HEK293 (cell line): ENCODE results near the gene MRS2.

Source experiments
- CTCF ChIA-PET: fragments of 350-600 bp; formaldehyde crosslinking; extraction: SDS; loops from one replicate; lab custom pipeline; 2021; ENCODE audit warnings: antibody characterized with exemption; lab: Yijun Ruan, JAX
- POLR2A ChIA-PET: fragments of 300-600 bp; formaldehyde crosslinking; extraction: SDS; loops from one replicate; lab custom pipeline; 2020; ENCODE audit warnings: antibody characterized with exemption, inconsistent platforms; lab: Yijun Ruan, JAX
- H3K27ac ChIP-seq: fragments of 200-500 bp; sonication (Bioruptor generic); 2 replicates; pipeline ENCODE4 v1.5.1; 2014; ENCODE audit warnings: low read depth, low read length, control low read depth, inconsistent platforms; ENCODE audit errors: extremely low read depth
- H3K36me3 ChIP-seq, 2 experiments: fragments of 200-500 bp in 1 of 2; sonication (Bioruptor generic) in 1 of 2; 1 replicate in 1 of 2; 2 replicates in 1 of 2; pipeline ENCODE4 v1.5.1; 2014 to 2017; ENCODE audit warnings: inconsistent platforms in 2 of 2, low read length in 2 of 2; ENCODE audit not compliant: control insufficient read depth in 2 of 2, insufficient read depth in 1 of 2
- H3K4me1 ChIP-seq: fragments of 200-500 bp; sonication (Bioruptor generic); 2 replicates; pipeline ENCODE4 v1.5.1; 2014; ENCODE audit warnings: mild to moderate bottlenecking, low read length, inconsistent platforms; ENCODE audit not compliant: control insufficient read depth, insufficient read depth
- H3K4me3 ChIP-seq: 2 replicates; pipeline ENCODE4 v1.5.1; 2011; ENCODE audit warnings: low read depth, mild to moderate bottlenecking, control low read depth, low read length, moderate library complexity
- H3K9me3 ChIP-seq: fragments of 200-500 bp; sonication (Bioruptor generic); 2 replicates; pipeline ENCODE4 v1.5.1; 2014; ENCODE audit warnings: low read depth, low read length, inconsistent platforms; ENCODE audit not compliant: control insufficient read depth, insufficient read depth
- AEBP2 ChIP-seq: fragments of 450-650 bp; formaldehyde crosslinking; IDR thresholded peaks from 2 replicates; pipeline ENCODE4 v1.5.1; 2016; ENCODE audit warnings: missing biosample characterization, missing genetic modification characterization, borderline replicate concordance
- EGR2 ChIP-seq: fragments of 450-650 bp; formaldehyde crosslinking; IDR thresholded peaks from 2 replicates; pipeline ENCODE4 v1.5.1; 2016; ENCODE audit warnings: low read depth, missing biosample characterization, missing genetic modification characterization
- PATZ1 ChIP-seq: fragments of 450-650 bp; formaldehyde crosslinking; IDR thresholded peaks from 2 replicates; pipeline ENCODE4 v1.5.1; 2016; ENCODE audit warnings: missing biosample characterization, missing genetic modification characterization
- SCRT1 ChIP-seq: fragments of 450-650 bp; formaldehyde crosslinking; IDR thresholded peaks from 2 replicates; pipeline ENCODE4 v1.5.1; 2016; ENCODE audit warnings: missing biosample characterization, missing genetic modification characterization, borderline replicate concordance
- ZBTB21 ChIP-seq: fragments of 450-650 bp; formaldehyde crosslinking; IDR thresholded peaks from 2 replicates; pipeline ENCODE4 v1.5.1; 2017; ENCODE audit warnings: missing biosample characterization, missing genetic modification characterization
- ZEB2 ChIP-seq: fragments of 450-650 bp; formaldehyde crosslinking; IDR thresholded peaks from 2 replicates; pipeline ENCODE4 v1.5.1; 2016; ENCODE audit warnings: missing biosample characterization, missing genetic modification characterization
- ZFP69B ChIP-seq: fragments of 450-650 bp; formaldehyde crosslinking; IDR thresholded peaks from 2 replicates; pipeline ENCODE4 v1.5.1; 2016; ENCODE audit warnings: missing biosample characterization, missing genetic modification characterization
- ZNF10 ChIP-seq: fragments of 450-650 bp; formaldehyde crosslinking; IDR thresholded peaks from 2 replicates; pipeline ENCODE4 v1.5.1; 2017; ENCODE audit warnings: missing biosample characterization, missing genetic modification characterization
- ZNF138 ChIP-seq: fragments of 450-650 bp; formaldehyde crosslinking; IDR thresholded peaks from 2 replicates; pipeline ENCODE4 v1.5.1; 2016; ENCODE audit warnings: missing biosample characterization, missing genetic modification characterization, borderline replicate concordance
- ZNF155 ChIP-seq: fragments of 450-650 bp; formaldehyde crosslinking; IDR thresholded peaks from 2 replicates; pipeline ENCODE4 v1.5.1; 2016; ENCODE audit warnings: missing biosample characterization, missing genetic modification characterization
- ZNF274 ChIP-seq, 2 experiments: fragments of 200-500 bp in 1 of 2; fragments of 450-650 bp in 1 of 2; sonication (Bioruptor generic) in 1 of 2; formaldehyde crosslinking in 1 of 2; IDR thresholded peaks; 2 replicates each; pipeline versions ENCODE4 v1.5.1 to v1.6.1; 2014 to 2016; ENCODE audit warnings: borderline replicate concordance in 1 of 2, inconsistent platforms in 1 of 2, low read length in 1 of 2, missing biosample characterization in 1 of 2, missing genetic modification characterization in 1 of 2
- ZNF350 ChIP-seq: fragments of 450-650 bp; formaldehyde crosslinking; IDR thresholded peaks from 2 replicates; pipeline ENCODE4 v1.5.0; 2017; ENCODE audit warnings: missing biosample characterization, mild to moderate bottlenecking, missing genetic modification characterization
- ZNF354C ChIP-seq: fragments of 450-650 bp; formaldehyde crosslinking; IDR thresholded peaks from 2 replicates; pipeline ENCODE4 v1.5.1; 2016; ENCODE audit warnings: missing biosample characterization, missing genetic modification characterization, low read depth, borderline replicate concordance
- ZNF518A ChIP-seq: fragments of 450-650 bp; formaldehyde crosslinking; conservative IDR thresholded peaks from 2 replicates; pipeline ENCODE4 v1.5.1; 2016; ENCODE audit warnings: low read depth, missing biosample characterization, missing genetic modification characterization
- ZNF544 ChIP-seq: fragments of 450-650 bp; formaldehyde crosslinking; IDR thresholded peaks from 2 replicates; pipeline ENCODE4 v1.5.0; 2017; ENCODE audit warnings: missing biosample characterization, missing genetic modification characterization
- ZNF558 ChIP-seq: fragments of 450-650 bp; formaldehyde crosslinking; IDR thresholded peaks from 2 replicates; pipeline ENCODE4 v1.5.1; 2016; ENCODE audit warnings: missing biosample characterization, missing genetic modification characterization
- ZNF629 ChIP-seq: fragments of 450-650 bp; formaldehyde crosslinking; IDR thresholded peaks from 2 replicates; pipeline ENCODE4 v1.5.1; 2017; ENCODE audit warnings: missing biosample characterization, missing genetic modification characterization
- ZNF658 ChIP-seq: fragments of 450-650 bp; formaldehyde crosslinking; IDR thresholded peaks from 2 replicates; pipeline ENCODE4; 2016; ENCODE audit warnings: missing biosample characterization, missing genetic modification characterization
- ZNF664 ChIP-seq: fragments of 450-650 bp; formaldehyde crosslinking; IDR thresholded peaks from 2 replicates; pipeline ENCODE4 v1.5.1; 2016; ENCODE audit warnings: missing biosample characterization, missing genetic modification characterization
- ZNF704 ChIP-seq: fragments of 450-650 bp; formaldehyde crosslinking; IDR thresholded peaks from 2 replicates; pipeline ENCODE4 v1.5.1; 2016; ENCODE audit warnings: missing biosample characterization, missing genetic modification characterization

MRS2 gene

GRCh38 chr6:24441599-24441904 is 38.8 kb downstream of the MRS2 start:
- no peak overlapping the region for H3K4me3 ChIP-seq
- ChIA-PET CTCF (interaction anchor here (0.6 to 5.3 kb wide), 6 partner anchors 11 to 1535 kb away, joined by 3 to 36 read pairs (median 3); no protein-coding TSS in a partner anchor), POLR2A (no interaction called here)
- H3K4me1 ChIP-seq: no peaks in the 10 kb centered on the region
- H3K9me3 ChIP-seq: no peaks in the 10 kb centered on the region
- H3K36me3 ChIP-seq: no peaks in the 10 kb centered on the region; a peak in 1 of 3 replicates
- no peak overlapping the region for H3K27ac ChIP-seq
- TF ChIP-seq ZFP69B: no peak
- no peak for TF ChIP-seq ZNF704 (tag by site-specific recombination)
- no peak for TF ChIP-seq SCRT1 (tag by site-specific recombination)
- no peak for TF ChIP-seq ZNF274 (IDR thresholded peaks at IDR 0.05; ENCODE audit: low read length)
- TF ChIP-seq ZNF274 (tag by site-specific recombination; IDR thresholded peaks at IDR 0.05; ENCODE audit: borderline replicate concordance): no peak
- no peak for TF ChIP-seq AEBP2 (tag by site-specific recombination)
- no peak for TF ChIP-seq PATZ1 (tag by site-specific recombination)
- no peak for TF ChIP-seq ZNF558 (tag by site-specific recombination)
- no peak for TF ChIP-seq ZNF664 (tag by site-specific recombination)
- no peak for TF ChIP-seq ZNF658 (tag by site-specific recombination)
- TF ChIP-seq ZNF354C (tag by site-specific recombination): no peak
- TF ChIP-seq ZNF10 (tag by site-specific recombination): no peak
- TF ChIP-seq ZNF350: no peak
- TF ChIP-seq EGR2 (tag by site-specific recombination): no peak
- TF ChIP-seq, all 188 proteins: peak for 0

GRCh38 chr6:24444588-24444987 is 41.9 kb downstream of the MRS2 start:
- TF ChIP-seq ZEB2 (tag by site-specific recombination) (no peak), ZNF544 (tag by site-specific recombination) (no peak), ZNF138 (tag by site-specific recombination) (no peak), AEBP2 (tag by site-specific recombination) (no peak), ZNF155 (tag by site-specific recombination) (no peak), ZNF518A (tag by site-specific recombination) (no peak), ZNF629 (tag by site-specific recombination) (no peak), ZBTB21 (no peak)
- TF ChIP-seq, all 188 proteins: peak for 0
- no peak overlapping the region for H3K27ac ChIP-seq
- ChIA-PET POLR2A (no interaction called here), CTCF (interaction anchor here (0.9 to 1.9 kb wide), 2 partner anchors 14 to 77 kb away, joined by 3 to 5 read pairs; no protein-coding TSS in a partner anchor)
- H3K4me1 ChIP-seq: no peaks in the 10 kb centered on the region
- no peaks in the 10 kb centered on the region for H3K9me3 ChIP-seq
- H3K4me3 ChIP-seq: no peak overlapping the region
- no peaks in the 10 kb centered on the region; a peak in 1 of 3 replicates for H3K36me3 ChIP-seq
